GF-D8 (cell line): ENCODE data around the gene PALLD.

Experiments
- DNase-seq: peaks from one replicate; lab custom pipeline; 2025; lab: John Stamatoyannopoulos, UW

PALLD gene

GRCh38 chr4:168527560-168527959, 30.7 kb downstream of the PALLD start:
- DNase-seq = no peak

GRCh38 chr4:168528131-168528949, 31.5 kb downstream of the PALLD start:
- DNase-seq = no peak

GRCh38 chr4:168529257-168529656, 32.4 kb downstream of the PALLD start:
- no peak for DNase-seq

- DNase-seq = no peak
Observed at GRCh38 chr4:168531305-168531704, 34.5 kb downstream of the PALLD start.

GRCh38 chr4:168534535-168534934, 37.7 kb downstream of the PALLD start:
- DNase-seq = no peak

- no peak for DNase-seq
Observed at GRCh38 chr4:168535689-168536088, 38.8 kb downstream of the PALLD start.

- no peak for DNase-seq
Observed at GRCh38 chr4:168536448-168536847, 39.6 kb downstream of the PALLD start.

- DNase-seq = no peak
Observed at GRCh38 chr4:168537086-168537485, 40.2 kb downstream of the PALLD start.

- no peak for DNase-seq
Observed at GRCh38 chr4:168537571-168537970, 40.7 kb downstream of the PALLD start.

- no peak for DNase-seq
Observed at GRCh38 chr4:168538632-168539031, 41.8 kb downstream of the PALLD start.

- no peak for DNase-seq
Observed at GRCh38 chr4:168540086-168540485, 43.2 kb downstream of the PALLD start.

- DNase-seq = no peak
Observed at GRCh38 chr4:168540503-168541265, 43.8 kb downstream of the PALLD start.

- DNase-seq = no peak
Observed at GRCh38 chr4:168541266-168541953, 44.6 kb downstream of the PALLD start.

- no peak for DNase-seq
Observed at GRCh38 chr4:168549143-168549542, 52.3 kb downstream of the PALLD start.

GRCh38 chr4:168550064-168550766, 53.4 kb downstream of the PALLD start:
- no peak for DNase-seq

- no peak for DNase-seq
Observed at GRCh38 chr4:168551211-168551610, 54.4 kb downstream of the PALLD start.

- DNase-seq = peak; percentile 6
Observed at GRCh38 chr4:168551945-168552695, 55.3 kb downstream of the PALLD start.

GRCh38 chr4:168553714-168554370, 57.0 kb downstream of the PALLD start:
- no peak for DNase-seq

GRCh38 chr4:168555437-168555836, 58.6 kb downstream of the PALLD start:
- no peak for DNase-seq

GRCh38 chr4:168557658-168558057, 60.8 kb downstream of the PALLD start:
- no peak for DNase-seq

- DNase-seq = no peak
Observed at GRCh38 chr4:168558599-168558998, 61.7 kb downstream of the PALLD start.
